Right lobe of liver (tissue), 6 donors: ENCODE results near the gene CDK11B. TPM values are rescaled to one million over a fixed set of nuclear protein-coding genes. Genes with fewer than 3 reads are reported as not detected.

Experiments used
- ATAC-seq, 4 donors: fragments of 200-7000 bp; cut with Tn5 transposase; one replicate each; pipeline ENCODE4 v1.9.1; 2020; ENCODE audit warnings: mild to moderate bottlenecking in 4 of 4, moderate library complexity in 4 of 4
- DNase-seq, 3 donors: peaks; one replicate each; pipeline ENCODE4 v3.0.0-alpha.2; 2020
- H3K27ac ChIP-seq, 3 donors: fragments of 200-600 bp; one replicate each; pipeline ENCODE4 v1.8.0; 2022
- H3K27me3 ChIP-seq, 2 donors: fragments of 200-600 bp; one replicate each; pipeline ENCODE4 v1.8.0; 2022
- H3K36me3 ChIP-seq, 4 donors: fragments of 200-600 bp; sonication (generic) in 1 of 4; one replicate each; pipeline versions ENCODE4 v1.5.1 to v1.8.0; 2017 to 2022; ENCODE audit warnings: control low read depth in 1 of 4
- H3K4me1 ChIP-seq, 4 donors: fragments of 200-600 bp; sonication (generic) in 1 of 4; one replicate each; pipeline versions ENCODE4 v1.5.1 to v1.8.0; 2017 to 2022; ENCODE audit warnings: control low read depth in 1 of 4
- H3K4me3 ChIP-seq, 3 donors: fragments of 200-600 bp; one replicate each; pipeline ENCODE4 v1.8.0; 2022
- H3K9me3 ChIP-seq, 4 donors: fragments of 200-600 bp; sonication (generic) in 1 of 4; one replicate each; pipeline versions ENCODE4 v1.5.1 to v1.8.0; 2017 to 2022; ENCODE audit warnings: control low read depth in 1 of 4
- POLR2A ChIP-seq: fragments of 450-650 bp; IDR thresholded peaks from one replicate; pipeline ENCODE4 v1.6.1; 2017; ENCODE audit warnings: antibody characterized with exemption, mild to moderate bottlenecking
- WGBS: methylation state at CpG from one replicate; pipeline ENCODE4 v1.1.6; 2018; ENCODE audit warnings: low coverage, low lambda C conversion rate; ENCODE audit not compliant: insufficient coverage; ENCODE audit errors: missing lambda C conversion rate; 5-methylcytosine and 5-hydroxymethylcytosine counted together
- intact Hi-C, 2 donors: fragments of 100-400 bp; cut with DNase I; formaldehyde crosslinking; loops; one replicate each; pipeline versions ENCODE4 v1.11.2 to v1.14.1; 2022
- total RNA-seq, 6 experiments: library from RNA; depleted of rRNA in 2 of 6; stranded (reverse); fragments of >200 nt in 2 of 6; fragmentation: NEBNext Ultra II Directional in 3 of 6; extraction: Animal tissue kit (Norgen Biotek cat#: 25700) in 3 of 6; gene quantifications; one replicate each; pipeline versions ENCODE4 v1.1.0 to v1.2.4, GENCODE V29; 2016 to 2023
- TF ChIP-seq, protein P1 (sequence below), 4 donors: fragments of 200-600 bp in 3 of 4; fragments of 450-650 bp in 1 of 4; IDR thresholded peaks; one replicate each; pipeline versions ENCODE4 v1.5.1 to v1.8.0; 2016 to 2022; ENCODE audit warnings: antibody characterized with exemption in 4 of 4, mild to moderate bottlenecking in 2 of 4
- donor health status: DM: no; HTN: yes; CAD: no.
- donor health status: DM: no; HTN: no; CAD: no.
- donor health status: DM: no; HTN: no; CAD: no.
- donor health status: DM: no; HTN: yes; CAD: no.
- donor health status: DM: no; HTN: yes; CAD: no.

CDK11B gene
- total RNA-seq, 6 experiments from 2014 or later, result 8.0 to 11.8 (median 9.5) TPM

GRCh38 chr1:1599030-1599934 lies 59.5 kb downstream of the CDK11B start:
- DNase-seq (no peak), ATAC-seq (peak in 2 of 4 donors; percentile 26 to 43)
- intact Hi-C loops, result no loop called here
- no peaks in the 10 kb centered on the region for H3K9me3 ChIP-seq
- TF ChIP-seq, protein P1, sequence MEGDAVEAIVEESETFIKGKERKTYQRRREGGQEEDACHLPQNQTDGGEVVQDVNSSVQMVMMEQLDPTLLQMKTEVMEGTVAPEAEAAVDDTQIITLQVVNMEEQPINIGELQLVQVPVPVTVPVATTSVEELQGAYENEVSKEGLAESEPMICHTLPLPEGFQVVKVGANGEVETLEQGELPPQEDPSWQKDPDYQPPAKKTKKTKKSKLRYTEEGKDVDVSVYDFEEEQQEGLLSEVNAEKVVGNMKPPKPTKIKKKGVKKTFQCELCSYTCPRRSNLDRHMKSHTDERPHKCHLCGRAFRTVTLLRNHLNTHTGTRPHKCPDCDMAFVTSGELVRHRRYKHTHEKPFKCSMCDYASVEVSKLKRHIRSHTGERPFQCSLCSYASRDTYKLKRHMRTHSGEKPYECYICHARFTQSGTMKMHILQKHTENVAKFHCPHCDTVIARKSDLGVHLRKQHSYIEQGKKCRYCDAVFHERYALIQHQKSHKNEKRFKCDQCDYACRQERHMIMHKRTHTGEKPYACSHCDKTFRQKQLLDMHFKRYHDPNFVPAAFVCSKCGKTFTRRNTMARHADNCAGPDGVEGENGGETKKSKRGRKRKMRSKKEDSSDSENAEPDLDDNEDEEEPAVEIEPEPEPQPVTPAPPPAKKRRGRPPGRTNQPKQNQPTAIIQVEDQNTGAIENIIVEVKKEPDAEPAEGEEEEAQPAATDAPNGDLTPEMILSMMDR (IDR thresholded peaks at IDR 0.05), result no peak
- no peak for TF ChIP-seq POLR2A
- WGBS, result no CpG with 5 or more reads among the region's 111 CpGs
- H3K36me3 ChIP-seq, result no peaks in the 10 kb centered on the region
- H3K27ac ChIP-seq, result no peak overlapping the region
- H3K4me3 ChIP-seq, result peak overlapping the region in 1 of 3 donors; percentile 26
- peaks cover 6 to 7% of the 10 kb centered on the region in 2 donors for H3K27me3 ChIP-seq
- peaks cover 0 to 4% (median 0%) of the 10 kb centered on the region in 4 donors for H3K4me1 ChIP-seq

DNA sequence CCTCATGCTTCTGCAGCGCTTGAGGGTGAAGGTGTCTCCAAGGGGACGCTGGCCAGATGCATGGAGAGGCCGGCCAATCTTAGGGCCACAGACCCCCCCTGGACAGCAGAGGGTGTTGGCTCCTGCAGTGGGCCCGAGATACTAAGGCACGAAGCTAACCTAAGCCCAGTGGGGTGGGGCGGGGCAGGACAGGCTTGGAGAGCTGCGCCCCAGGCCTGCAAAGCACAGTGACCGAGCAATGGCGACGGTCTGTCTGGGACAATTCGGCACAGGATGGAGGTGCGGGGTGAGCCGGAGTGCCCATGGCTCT lies 60.1 kb downstream of the CDK11B start:
- Histone ChIP-seq H3K4me3 (no peak overlapping the region), H3K27ac (no peak overlapping the region), H3K4me1 (peaks cover 0 to 4% (median 0%) of the 10 kb centered on the region in 4 donors), H3K36me3 (no peaks in the 10 kb centered on the region), H3K9me3 (no peaks in the 10 kb centered on the region), H3K27me3 (peaks cover 6 to 7% of the 10 kb centered on the region in 2 donors)
- intact Hi-C loops, result no loop called here
- ATAC-seq (no peak), DNase-seq (no peak)
- TF ChIP-seq POLR2A, result no peak
- TF ChIP-seq, protein P1 (IDR thresholded peaks at IDR 0.05), result no peak
- 60% methylated on average over 1 of the region's 13 CpGs for WGBS

DNA sequence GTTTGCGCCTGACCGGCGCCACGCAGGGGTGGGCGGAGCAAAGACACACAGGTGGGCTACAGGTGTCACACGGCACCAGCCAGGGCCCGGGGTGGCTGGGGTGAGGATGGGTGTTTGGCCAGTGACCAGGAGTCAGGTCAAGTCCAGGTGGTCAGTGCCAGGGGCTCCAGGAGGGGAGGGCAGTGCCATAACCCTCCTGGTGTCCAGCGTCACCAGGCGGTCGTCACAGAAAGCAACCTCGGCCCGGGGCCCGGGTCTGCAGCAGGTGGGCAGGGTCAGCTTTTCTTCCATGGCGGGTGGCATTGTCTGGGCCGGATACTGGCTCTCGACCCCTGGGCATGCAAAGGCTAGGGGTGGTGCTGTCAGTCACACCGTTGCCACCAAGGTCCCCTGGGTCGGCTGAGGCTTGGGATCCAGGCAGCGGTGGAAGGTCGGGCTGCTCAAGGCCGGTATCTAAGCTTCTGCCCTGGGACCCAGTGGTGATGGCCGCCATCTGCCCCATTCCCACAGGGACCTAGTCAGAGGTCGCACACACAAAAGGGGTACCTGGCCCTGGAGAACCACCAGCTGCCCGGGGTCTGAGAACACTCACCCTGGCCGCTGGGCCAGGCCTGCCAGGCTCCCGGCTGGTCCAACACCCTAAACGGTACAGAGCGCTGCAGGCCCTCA lies 60.6 kb downstream of the CDK11B start:
- Histone ChIP-seq H3K27me3 (peaks cover 6 to 7% of the 10 kb centered on the region in 2 donors), H3K9me3 (no peaks in the 10 kb centered on the region), H3K27ac (no peak overlapping the region), H3K4me1 (peaks cover 0 to 4% (median 0%) of the 10 kb centered on the region in 4 donors), H3K4me3 (no peak overlapping the region), H3K36me3 (no peaks in the 10 kb centered on the region)
- ATAC-seq (no peak), DNase-seq (no peak)
- no CpG with 5 or more reads among the region's 28 CpGs for WGBS
- intact Hi-C loops, result no loop called here
- TF ChIP-seq, protein P1 (IDR thresholded peaks at IDR 0.05), result no peak
- no peak for TF ChIP-seq POLR2A

- no peaks in the 10 kb centered on the region for H3K9me3 ChIP-seq
- WGBS, result 20% methylated on average over 9 of the region's 16 CpGs
- H3K27ac ChIP-seq, result no peak overlapping the region
- no peak for TF ChIP-seq POLR2A
- TF ChIP-seq, protein P1 (IDR thresholded peaks at IDR 0.05), result peak in 2 of 4 donors; percentile 16 to 17
- H3K36me3 ChIP-seq, result no peaks in the 10 kb centered on the region
- H3K4me1 ChIP-seq, result peaks cover 0 to 4% (median 0%) of the 10 kb centered on the region in 4 donors
- peaks cover 6 to 7% of the 10 kb centered on the region in 2 donors for H3K27me3 ChIP-seq
- intact Hi-C loops, result no loop called here
- DNase-seq (no peak), ATAC-seq (peak; percentile 7 to 49 (median 44))
- H3K4me3 ChIP-seq, result no peak overlapping the region
Measured at GRCh38 chr1:1597275-1597930, 61.4 kb downstream of the CDK11B start.
